ENCODE results near the gene RBFOX1. TPM values are rescaled to one million over a fixed set of nuclear protein-coding genes. Genes with fewer than 3 reads are reported as not detected.

The RBFOX1 gene
- total and polyA plus RNA-seq, 10 of the 15 experiments (the other 5 are each of a cell fraction or from before 2014, with no cell fraction given): 0.87 TPM; not detected in 9

- no peak for TF ChIP-seq PRDM15 (CRISPR knock-in tag; IDR thresholded peaks at IDR 0.05)
- no peak for TF ChIP-seq SMAD1 (IDR thresholded peaks at IDR 0.05; ENCODE audit: low read depth, partially characterized antibody)
- no peak for TF ChIP-seq SP1 (IDR thresholded peaks at IDR 0.05; ENCODE audit: low read depth, low read length)
- no peak for TF ChIP-seq TARDBP (IDR thresholded peaks at IDR 0.05; ENCODE audit: borderline replicate concordance)
- TF ChIP-seq ZNF24 (IDR thresholded peaks at IDR 0.05): no peak
- TF ChIP-seq MTA3 (IDR thresholded peaks at IDR 0.05; ENCODE audit: borderline replicate concordance, low read length): no peak
Observed at GRCh38 chr16:7366041-7366440, 33.4 kb downstream of the RBFOX1 start (continued).

DNA sequence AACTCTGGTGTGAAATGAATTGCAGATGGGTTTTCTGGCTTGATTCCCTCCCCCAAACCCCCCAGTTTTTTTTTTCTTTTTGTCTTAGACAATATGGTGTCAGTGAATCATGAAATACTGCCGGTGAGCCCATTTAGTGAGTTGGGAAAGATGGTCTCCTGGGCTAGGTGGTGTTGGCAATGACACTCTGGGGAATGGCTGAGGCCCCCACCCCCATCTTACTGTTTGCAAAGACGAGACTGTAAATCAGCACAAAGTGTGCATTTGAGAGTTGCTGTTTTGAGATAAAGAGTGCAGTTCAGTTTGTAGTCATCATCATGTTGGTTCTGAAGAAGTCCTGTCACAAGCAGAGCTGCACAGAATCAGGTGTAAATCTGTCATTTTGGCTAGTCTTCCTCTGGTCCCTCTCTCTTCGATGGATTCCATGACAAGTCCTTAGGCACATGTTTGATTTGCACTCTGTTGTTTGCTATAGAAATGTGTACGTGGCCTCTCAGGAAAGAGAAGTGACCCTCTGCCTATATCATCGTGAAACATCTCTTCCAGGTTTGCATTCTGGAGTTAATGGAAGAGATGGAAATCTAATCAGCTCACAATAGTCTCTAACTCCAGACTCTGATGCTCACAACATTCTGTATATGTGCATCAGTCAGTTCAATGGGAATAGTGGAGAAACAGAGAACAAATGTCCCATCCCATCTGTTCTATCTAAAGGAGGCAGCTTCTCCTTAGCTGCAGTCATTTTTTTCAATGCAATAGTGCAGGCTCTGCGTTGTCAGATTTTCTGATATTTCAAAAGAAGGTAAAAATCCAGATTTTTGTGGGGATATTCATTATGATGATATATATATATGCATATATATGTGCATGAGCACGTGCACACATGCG lies 34.6 kb downstream of the RBFOX1 start:
- Histone ChIP-seq H3K4me2 (ENCODE audit: control insufficient read depth, insufficient read depth) (no peak overlapping the region), H3K9me3 (replicated peaks; ENCODE audit: control insufficient read depth, insufficient read depth, low read length) (no peaks in the 10 kb centered on the region), H3K27ac (ENCODE audit: control insufficient read depth, insufficient read depth) (no peak overlapping the region), H3K4me1 (ENCODE audit: control insufficient read depth, insufficient read depth, low read length) (no peaks in the 10 kb centered on the region), H3K27me3 (replicated peaks in 1 of 2; ENCODE audit: control insufficient read depth in 2 of 2, insufficient read depth in 2 of 2, low read length in 1 of 2) (no peaks in the 10 kb centered on the region), H3K4me3 (no peak overlapping the region), H2AFZ (ENCODE audit: control insufficient read depth, low read depth, low read length) (no peak overlapping the region), H3K36me3 (ENCODE audit: control insufficient read depth in 2 of 2, insufficient read depth in 2 of 2, low read length in 1 of 2) (no peaks in the 10 kb centered on the region), H4K20me1 (ENCODE audit: control insufficient read depth, insufficient read depth) (no peaks in the 10 kb centered on the region), H3K9ac (ENCODE audit: control insufficient read depth, insufficient read depth, low read length) (no peak overlapping the region), H3K79me2 (ENCODE audit: control insufficient read depth, insufficient read depth, low read length) (no peaks in the 10 kb centered on the region)
- in situ Hi-C loops (cut with MboI): no loop called here
- RAD21 ChIA-PET (ENCODE audit: unreplicated experiment): no interaction called here
- CTCF ChIA-PET: no interaction called here
- no peak for DNase-seq (ENCODE audit: low read depth, low spot score)
- no peak for FAIRE-seq
- SMC1A ChIA-PET (ENCODE audit: uncharacterized antibody, unreplicated experiment): no interaction called here
- no peak for ATAC-seq
- no TSS peak for BruUV-seq (replicated peaks)
- intact Hi-C loops (cut with micrococcal nuclease; ENCODE audit: unreplicated experiment): no loop called here
- POLR2A ChIA-PET: no interaction called here
- 19% methylated on average over 8 of the region's 8 CpGs for WGBS (ENCODE audit: insufficient coverage, insufficient replicate concordance, low lambda C conversion rate, missing lambda C conversion rate)
- no peak for TF ChIP-seq PAX5 (IDR thresholded peaks at IDR 0.05; ENCODE audit: borderline replicate concordance, low read depth, low read length)
- TF ChIP-seq PRDM15 (CRISPR knock-in tag; IDR thresholded peaks at IDR 0.05): no peak
- no peak for TF ChIP-seq SPI1 (IDR thresholded peaks at IDR 0.05; ENCODE audit: borderline replicate concordance, insufficient read depth, low read depth, low read length)
- TF ChIP-seq EED (IDR thresholded peaks at IDR 0.05; ENCODE audit: low read depth): no peak
- no peak for TF ChIP-seq CEBPB (IDR thresholded peaks at IDR 0.05; ENCODE audit: borderline replicate concordance in 1 of 2, low read depth in 2 of 2, low read length in 2 of 2)
- TF ChIP-seq CBFB (IDR thresholded peaks at IDR 0.05; ENCODE audit: low read depth): no peak
- no peak for TF ChIP-seq ASH2L (IDR thresholded peaks at IDR 0.05; ENCODE audit: borderline replicate concordance, low read depth)
- no peak for TF ChIP-seq FOXK2 (IDR thresholded peaks at IDR 0.05)
- TF ChIP-seq GATAD2B (conservative IDR thresholded peaks at IDR 0.05; ENCODE audit: low read depth): no peak

Measured in GM12878 (cell line).